ENCODE results near the gene KCTD2. TPM values are rescaled to one million over a fixed set of nuclear protein-coding genes. Genes with fewer than 3 reads are reported as not detected.

Gene KCTD2
- 28.0 TPM for polyA plus RNA-seq (2012; ENCODE audit: insufficient read length, low read depth)

DNA sequence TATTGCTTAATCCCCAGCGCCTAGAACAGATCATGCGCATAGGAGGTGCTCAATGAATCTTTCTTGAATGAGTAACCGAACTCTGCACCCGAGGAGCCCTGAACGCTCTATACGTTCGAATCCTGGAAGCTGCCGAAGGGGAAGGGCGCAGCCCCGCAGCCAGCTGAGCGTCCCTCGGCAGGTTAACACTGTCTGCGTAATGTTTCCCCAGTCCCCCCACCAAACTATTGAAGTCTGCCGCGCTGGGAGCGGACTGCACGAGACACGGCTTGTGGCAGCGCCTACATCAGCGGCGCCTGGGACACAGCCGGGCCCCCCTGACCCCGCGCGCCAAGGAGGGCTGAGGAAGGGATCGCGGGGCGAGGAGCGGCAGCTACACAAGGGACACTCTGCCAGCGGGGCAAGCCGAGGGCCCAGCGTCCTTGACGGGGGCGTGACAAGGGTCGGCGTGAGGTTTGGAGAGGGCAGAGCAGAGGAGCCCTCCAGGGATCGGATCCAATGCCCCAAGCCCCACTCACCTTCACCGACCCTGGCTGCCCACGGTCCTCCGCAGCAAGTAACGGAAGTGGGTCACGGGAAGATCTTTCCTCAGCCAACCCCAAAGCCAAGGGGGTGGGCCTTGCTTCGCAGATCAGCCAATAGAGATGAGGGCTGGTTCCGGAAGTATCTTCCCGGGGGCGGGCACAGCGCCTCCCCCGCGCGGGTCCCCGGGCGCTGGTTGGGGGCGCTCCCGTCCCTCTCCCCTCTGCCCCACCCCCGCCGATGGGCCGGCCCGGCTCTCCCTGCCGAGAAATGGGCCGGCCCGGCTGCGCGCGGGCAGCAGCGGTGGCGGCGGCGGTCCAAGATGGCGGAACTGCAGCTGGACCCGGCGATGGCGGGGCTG lies at the start of gene KCTD2, which contains the start of gene ATP5PD:
TSS of gene KCTD2 (plus strand) at position 819 of the 883 bp plus-strand sequence. CDS start at position 845, 26 bp downstream.
TSS of gene ATP5PD (minus strand) at position 563 of the 883 bp plus-strand sequence. CDS start 4,319 bp downstream, outside the sequence.
- TF ChIP-seq POLR2AphosphoS5 (IDR thresholded peaks at IDR 0.05; ENCODE audit: low read depth, low read length), result peak; percentile 99
- peak; percentile 89 for TF ChIP-seq TAF1 (IDR thresholded peaks at IDR 0.05; ENCODE audit: borderline replicate concordance, insufficient read depth, low read length)
- TF ChIP-seq, protein P1, sequence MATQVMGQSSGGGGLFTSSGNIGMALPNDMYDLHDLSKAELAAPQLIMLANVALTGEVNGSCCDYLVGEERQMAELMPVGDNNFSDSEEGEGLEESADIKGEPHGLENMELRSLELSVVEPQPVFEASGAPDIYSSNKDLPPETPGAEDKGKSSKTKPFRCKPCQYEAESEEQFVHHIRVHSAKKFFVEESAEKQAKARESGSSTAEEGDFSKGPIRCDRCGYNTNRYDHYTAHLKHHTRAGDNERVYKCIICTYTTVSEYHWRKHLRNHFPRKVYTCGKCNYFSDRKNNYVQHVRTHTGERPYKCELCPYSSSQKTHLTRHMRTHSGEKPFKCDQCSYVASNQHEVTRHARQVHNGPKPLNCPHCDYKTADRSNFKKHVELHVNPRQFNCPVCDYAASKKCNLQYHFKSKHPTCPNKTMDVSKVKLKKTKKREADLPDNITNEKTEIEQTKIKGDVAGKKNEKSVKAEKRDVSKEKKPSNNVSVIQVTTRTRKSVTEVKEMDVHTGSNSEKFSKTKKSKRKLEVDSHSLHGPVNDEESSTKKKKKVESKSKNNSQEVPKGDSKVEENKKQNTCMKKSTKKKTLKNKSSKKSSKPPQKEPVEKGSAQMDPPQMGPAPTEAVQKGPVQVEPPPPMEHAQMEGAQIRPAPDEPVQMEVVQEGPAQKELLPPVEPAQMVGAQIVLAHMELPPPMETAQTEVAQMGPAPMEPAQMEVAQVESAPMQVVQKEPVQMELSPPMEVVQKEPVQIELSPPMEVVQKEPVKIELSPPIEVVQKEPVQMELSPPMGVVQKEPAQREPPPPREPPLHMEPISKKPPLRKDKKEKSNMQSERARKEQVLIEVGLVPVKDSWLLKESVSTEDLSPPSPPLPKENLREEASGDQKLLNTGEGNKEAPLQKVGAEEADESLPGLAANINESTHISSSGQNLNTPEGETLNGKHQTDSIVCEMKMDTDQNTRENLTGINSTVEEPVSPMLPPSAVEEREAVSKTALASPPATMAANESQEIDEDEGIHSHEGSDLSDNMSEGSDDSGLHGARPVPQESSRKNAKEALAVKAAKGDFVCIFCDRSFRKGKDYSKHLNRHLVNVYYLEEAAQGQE (IDR thresholded peaks at IDR 0.05; ENCODE audit: insufficient read depth in 1 of 2, low read depth in 2 of 2, low read length in 2 of 2), result peak in 1 of 2 experiments; percentile 42; a peak in 1 of 4 replicates
- peak; percentile 67; the same call in 1 of the 2 replicates for TF ChIP-seq SIN3A (IDR thresholded peaks at IDR 0.05; ENCODE audit: borderline replicate concordance, insufficient read depth, low read length)
- peak; percentile 46 for TF ChIP-seq FOXP2 (optimal IDR thresholded peaks at IDR 0.05; ENCODE audit: borderline replicate concordance, extremely low read depth, extremely low read length, insufficient read depth)

DNA sequence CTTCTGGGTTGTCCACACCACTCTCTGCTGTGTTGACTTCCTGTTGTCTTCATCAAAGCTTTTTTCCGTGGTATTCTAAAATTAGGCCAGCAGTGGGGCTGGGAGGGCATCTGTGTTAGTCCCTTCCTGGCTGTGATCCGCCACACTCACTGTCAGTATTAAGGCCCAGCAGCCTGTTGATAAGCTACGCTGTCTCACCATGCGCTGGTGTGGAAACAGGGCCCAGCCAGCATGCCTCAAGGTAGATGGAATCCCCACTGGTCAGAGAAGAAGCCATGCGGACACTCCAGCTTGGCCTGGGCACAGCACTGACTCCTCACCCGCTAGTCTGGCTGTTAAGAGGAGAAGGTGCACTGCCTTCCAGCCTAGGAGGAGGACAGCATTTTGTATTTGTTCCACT lies 48.2 kb upstream of the KCTD2 start:
- TF ChIP-seq FOXP2 (optimal IDR thresholded peaks at IDR 0.05; ENCODE audit: borderline replicate concordance, extremely low read depth, extremely low read length, insufficient read depth), result no peak
- no peak for TF ChIP-seq TAF1 (IDR thresholded peaks at IDR 0.05; ENCODE audit: borderline replicate concordance, insufficient read depth, low read length)

GRCh38 chr17:74999523-74999922 lies 47.5 kb upstream of the KCTD2 start:
- TF ChIP-seq TAF1 (IDR thresholded peaks at IDR 0.05; ENCODE audit: borderline replicate concordance, insufficient read depth, low read length), result no peak
- TF ChIP-seq SIN3A (IDR thresholded peaks at IDR 0.05; ENCODE audit: borderline replicate concordance, insufficient read depth, low read length), result no peak
- TF ChIP-seq, protein P1 (IDR thresholded peaks at IDR 0.05; ENCODE audit: insufficient read depth in 1 of 2, low read depth in 2 of 2, low read length in 2 of 2), result no peak
- no peak for TF ChIP-seq FOXP2 (optimal IDR thresholded peaks at IDR 0.05; ENCODE audit: borderline replicate concordance, extremely low read depth, extremely low read length, insufficient read depth)
- TF ChIP-seq POLR2AphosphoS5 (IDR thresholded peaks at IDR 0.05; ENCODE audit: low read depth, low read length), result no peak

GRCh38 chr17:75001915-75002843 lies 44.8 kb upstream of the KCTD2 start:
- TF ChIP-seq TAF1 (IDR thresholded peaks at IDR 0.05; ENCODE audit: borderline replicate concordance, insufficient read depth, low read length), result no peak
- no peak for TF ChIP-seq POLR2AphosphoS5 (IDR thresholded peaks at IDR 0.05; ENCODE audit: low read depth, low read length)
- TF ChIP-seq, protein P1 (IDR thresholded peaks at IDR 0.05; ENCODE audit: insufficient read depth in 1 of 2, low read depth in 2 of 2, low read length in 2 of 2), result no peak
- no peak for TF ChIP-seq SIN3A (IDR thresholded peaks at IDR 0.05; ENCODE audit: borderline replicate concordance, insufficient read depth, low read length)
- TF ChIP-seq FOXP2 (optimal IDR thresholded peaks at IDR 0.05; ENCODE audit: borderline replicate concordance, extremely low read depth, extremely low read length, insufficient read depth), result no peak
